Measurements from ENCODE around the gene PPP1R9A. TPM values are rescaled to one million over a fixed set of nuclear protein-coding genes. Genes with fewer than 3 reads are reported as not detected.

The PPP1R9A gene
- total RNA-seq, 2 donors from 2014 or later = 15.1 to 29.4 TPM

GRCh38 chr7:94922457-94922856, 15.1 kb downstream of the PPP1R9A start:
- TF ChIP-seq, protein P1, sequence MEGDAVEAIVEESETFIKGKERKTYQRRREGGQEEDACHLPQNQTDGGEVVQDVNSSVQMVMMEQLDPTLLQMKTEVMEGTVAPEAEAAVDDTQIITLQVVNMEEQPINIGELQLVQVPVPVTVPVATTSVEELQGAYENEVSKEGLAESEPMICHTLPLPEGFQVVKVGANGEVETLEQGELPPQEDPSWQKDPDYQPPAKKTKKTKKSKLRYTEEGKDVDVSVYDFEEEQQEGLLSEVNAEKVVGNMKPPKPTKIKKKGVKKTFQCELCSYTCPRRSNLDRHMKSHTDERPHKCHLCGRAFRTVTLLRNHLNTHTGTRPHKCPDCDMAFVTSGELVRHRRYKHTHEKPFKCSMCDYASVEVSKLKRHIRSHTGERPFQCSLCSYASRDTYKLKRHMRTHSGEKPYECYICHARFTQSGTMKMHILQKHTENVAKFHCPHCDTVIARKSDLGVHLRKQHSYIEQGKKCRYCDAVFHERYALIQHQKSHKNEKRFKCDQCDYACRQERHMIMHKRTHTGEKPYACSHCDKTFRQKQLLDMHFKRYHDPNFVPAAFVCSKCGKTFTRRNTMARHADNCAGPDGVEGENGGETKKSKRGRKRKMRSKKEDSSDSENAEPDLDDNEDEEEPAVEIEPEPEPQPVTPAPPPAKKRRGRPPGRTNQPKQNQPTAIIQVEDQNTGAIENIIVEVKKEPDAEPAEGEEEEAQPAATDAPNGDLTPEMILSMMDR (IDR thresholded peaks at IDR 0.05) = no peak
- TF ChIP-seq POLR2A (IDR thresholded peaks at IDR 0.05) (no peak), POLR2AphosphoS5 (IDR thresholded peaks at IDR 0.05) (no peak)
- Histone ChIP-seq H3K36me3 (no peaks in the 10 kb centered on the region), H3K27me3 (replicated peaks; ENCODE audit: insufficient read depth) (no peaks in the 10 kb centered on the region), H3K4me1 (replicated peaks) (no peaks in the 10 kb centered on the region), H3K9me3 (no peaks in the 10 kb centered on the region), H3K4me3 (no peak overlapping the region), H3K27ac (no peak overlapping the region)
- intact Hi-C loops (cut with DNase I) = no loop called here
- no peak for DNase-seq (ENCODE audit: low spot score)
- WGBS = 97% methylated on average over 1 of the region's 1 CpG

DNA sequence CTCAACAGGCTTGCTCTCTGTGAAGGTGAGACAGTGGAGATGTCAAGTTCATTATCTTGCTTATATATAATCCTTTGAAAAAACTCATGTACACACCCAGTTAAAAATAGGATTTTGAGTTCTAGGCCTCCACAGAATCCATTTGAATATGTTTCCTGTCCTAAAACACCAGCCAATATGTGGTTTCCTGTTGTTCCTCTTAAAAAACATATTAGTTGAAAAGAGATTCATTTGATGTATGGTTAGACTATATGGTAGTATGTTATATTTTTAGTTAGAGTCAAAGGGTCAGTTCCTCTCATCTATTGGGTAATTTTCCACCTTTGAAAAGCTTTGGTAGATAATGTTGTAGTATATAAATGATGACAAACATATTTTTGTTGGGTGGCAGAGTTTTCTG, 16.0 kb downstream of the PPP1R9A start:
- Histone ChIP-seq H3K9me3 (no peaks in the 10 kb centered on the region), H3K4me3 (no peak overlapping the region), H3K27me3 (replicated peaks; ENCODE audit: insufficient read depth) (no peaks in the 10 kb centered on the region), H3K4me1 (replicated peaks) (no peaks in the 10 kb centered on the region), H3K27ac (no peak overlapping the region), H3K36me3 (no peaks in the 10 kb centered on the region)
- DNase-seq (ENCODE audit: low spot score) = no peak
- intact Hi-C loops (cut with DNase I) = no loop called here
- TF ChIP-seq POLR2A (IDR thresholded peaks at IDR 0.05) = no peak
- TF ChIP-seq, protein P1 (IDR thresholded peaks at IDR 0.05) = no peak
- TF ChIP-seq POLR2AphosphoS5 (IDR thresholded peaks at IDR 0.05) = no peak

DNA sequence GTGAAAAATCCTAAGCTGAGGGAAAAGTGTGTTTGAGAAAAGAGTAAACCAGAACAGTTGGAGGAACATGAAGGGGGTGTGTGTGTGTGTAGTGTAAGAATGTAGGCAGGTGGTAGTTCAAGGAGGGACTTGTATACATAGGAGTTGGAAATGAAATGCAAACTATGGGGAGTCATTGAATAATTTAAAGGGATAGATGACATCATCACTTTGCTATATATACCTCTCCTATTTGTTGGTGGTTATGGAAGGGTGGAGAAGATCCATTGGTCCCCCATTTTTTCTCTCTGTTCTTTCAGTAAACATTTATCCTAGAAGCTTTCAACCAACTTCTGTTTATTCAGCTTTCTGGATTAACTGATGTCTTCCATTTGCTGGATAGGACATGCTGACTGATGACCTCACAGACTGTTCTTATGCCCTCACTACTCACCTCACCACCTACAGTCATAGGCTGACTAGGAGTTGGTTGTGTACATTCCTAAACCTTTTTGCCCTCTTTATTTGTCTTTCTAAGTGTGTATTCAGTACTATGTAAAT, 20.8 kb downstream of the PPP1R9A start:
- intact Hi-C loops (cut with DNase I) = no loop called here
- DNase-seq (ENCODE audit: low spot score) = no peak

GRCh38 chr7:94933256-94933990, 26.0 kb downstream of the PPP1R9A start:
- DNase-seq (ENCODE audit: low spot score) = no peak
- Histone ChIP-seq H3K27ac (no peak overlapping the region), H3K4me3 (no peak overlapping the region), H3K9me3 (no peaks in the 10 kb centered on the region), H3K36me3 (no peaks in the 10 kb centered on the region), H3K4me1 (replicated peaks) (no peaks in the 10 kb centered on the region), H3K27me3 (replicated peaks; ENCODE audit: insufficient read depth) (no peaks in the 10 kb centered on the region)
- 64% methylated on average over 3 of the region's 3 CpGs for WGBS
- TF ChIP-seq POLR2AphosphoS5 (IDR thresholded peaks at IDR 0.05) (no peak), POLR2A (IDR thresholded peaks at IDR 0.05) (no peak)
- TF ChIP-seq, protein P1 (IDR thresholded peaks at IDR 0.05) = no peak
- intact Hi-C loops (cut with DNase I) = no loop called here

More for the DNA sequence above, 20.8 kb downstream of the PPP1R9A start:
- TF ChIP-seq POLR2A (IDR thresholded peaks at IDR 0.05) = no peak
- TF ChIP-seq, protein P1 (IDR thresholded peaks at IDR 0.05) = no peak
- TF ChIP-seq POLR2AphosphoS5 (IDR thresholded peaks at IDR 0.05) = no peak
- Histone ChIP-seq H3K27ac (no peak overlapping the region), H3K36me3 (no peaks in the 10 kb centered on the region), H3K27me3 (replicated peaks; ENCODE audit: insufficient read depth) (no peaks in the 10 kb centered on the region), H3K9me3 (no peaks in the 10 kb centered on the region), H3K4me1 (replicated peaks) (no peaks in the 10 kb centered on the region), H3K4me3 (no peak overlapping the region)

DNA sequence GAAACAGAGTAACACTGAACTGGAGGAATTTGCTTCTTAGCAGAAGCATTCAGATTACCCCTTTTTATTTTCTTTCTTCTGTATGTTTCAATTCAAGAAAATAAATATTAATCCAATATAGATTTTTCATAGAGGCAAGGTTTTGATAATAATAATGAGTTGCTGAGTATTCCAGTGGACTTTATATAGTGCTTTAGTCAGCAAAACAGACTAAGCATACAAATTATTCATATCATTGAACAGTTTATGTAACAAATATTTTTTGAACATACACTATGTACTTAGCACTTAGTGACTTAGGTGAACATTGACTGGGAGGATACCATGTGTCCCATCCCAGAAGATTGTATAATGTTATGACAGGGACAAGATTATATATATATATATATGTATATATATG, 32.0 kb downstream of the PPP1R9A start:
- Histone ChIP-seq H3K4me1 (replicated peaks) (no peaks in the 10 kb centered on the region), H3K27me3 (replicated peaks; ENCODE audit: insufficient read depth) (no peaks in the 10 kb centered on the region), H3K36me3 (no peaks in the 10 kb centered on the region), H3K4me3 (no peak overlapping the region), H3K9me3 (no peaks in the 10 kb centered on the region), H3K27ac (no peak overlapping the region)
- no peak for DNase-seq (ENCODE audit: low spot score)
- TF ChIP-seq POLR2A (IDR thresholded peaks at IDR 0.05) = no peak
- TF ChIP-seq, protein P1 (IDR thresholded peaks at IDR 0.05) = no peak
- no peak for TF ChIP-seq POLR2AphosphoS5 (IDR thresholded peaks at IDR 0.05)
- intact Hi-C loops (cut with DNase I) = no loop called here

Measured in prostate gland (tissue), 2 donors.